DND-41 (cell line): ENCODE measurements around the gene RSF1.

Source experiments
- CTCF ChIP-seq: IDR thresholded peaks from 2 replicates; pipeline ENCODE4 v1.5.1; 2012; ENCODE audit warnings: borderline replicate concordance, low read length, moderate library complexity, mild to moderate bottlenecking; ENCODE audit not compliant: poor library complexity, severe bottlenecking; ENCODE audit errors: extremely low read depth
- EZH2 ChIP-seq: IDR thresholded peaks from 3 replicates; pipeline ENCODE4 v1.6.1; 2012; ENCODE audit warnings: borderline replicate concordance, low read depth, mild to moderate bottlenecking, moderate library complexity, low read length, inconsistent platforms; ENCODE audit not compliant: severe bottlenecking

- TF ChIP-seq CTCF = no peak
- TF ChIP-seq EZH2 = no peak
These were observed 94.0 kb downstream of the RSF1 start for GRCh38 chr11:77726524-77726923.
